Activated CD4-positive, alpha-beta memory T cell treated with anti-CD3 and anti-CD28 coated beads for 36 hours (primary cell): ENCODE results near the gene SLC12A2. TPM values are rescaled to one million over a fixed set of nuclear protein-coding genes. Genes with fewer than 3 reads are reported as not detected.

ENCODE experiments used
- CTCF ChIA-PET: fragments of 350-600 bp; sonication (Branson Sonifier 250); formaldehyde crosslinking; loops from one replicate; lab custom pipeline; 2021; ENCODE audit warnings: antibody characterized with exemption, inconsistent platforms; lab: Charles Lee
- POLR2A ChIA-PET: fragments of 350-600 bp; sonication (Branson Sonifier 250); formaldehyde crosslinking; loops from one replicate; lab custom pipeline; 2021; ENCODE audit warnings: antibody characterized with exemption; lab: Charles Lee
- DNase-seq: peaks from one replicate; pipeline ENCODE4 v3.0.0-alpha.2; 2020
- H3K27ac Mint-ChIP-seq: one replicate; pipeline ENCODE4 v1.8.0; 2021; ENCODE audit warnings: mixed read lengths
- H3K27me3 Mint-ChIP-seq: one replicate; pipeline ENCODE4 v1.8.0; 2021; ENCODE audit warnings: mixed read lengths
- H3K36me3 Mint-ChIP-seq: one replicate; pipeline ENCODE4 v1.8.0; 2021; ENCODE audit warnings: mixed read lengths
- H3K4me1 Mint-ChIP-seq: one replicate; pipeline ENCODE4 v1.8.0; 2021; ENCODE audit warnings: low read depth, mixed read lengths
- H3K4me3 Mint-ChIP-seq: one replicate; pipeline ENCODE4 v1.8.0; 2021; ENCODE audit warnings: mild to moderate bottlenecking, mixed read lengths
- H3K9me3 Mint-ChIP-seq: one replicate; pipeline ENCODE4 v1.8.0; 2021; ENCODE audit warnings: mixed read lengths
- intact Hi-C: fragments of 100-400 bp; cut with micrococcal nuclease; formaldehyde crosslinking; loops from one replicate; pipeline ENCODE4 v1.15.1; 2023
- total RNA-seq, 2 experiments: library from RNA; stranded (reverse); gene quantifications; one replicate each; pipeline ENCODE4 v1.2.3, GENCODE V29; 2021

SLC12A2 gene
- total RNA-seq, 2 experiments from 2014 or later: 9.7 to 9.9 TPM

- Mint-ChIP-seq H3K9me3 (no peaks in the 10 kb centered on the region), H3K4me1 (peaks cover 46% of the 10 kb centered on the region), H3K36me3 (peaks cover 3% of the 10 kb centered on the region), H3K27me3 (no peaks in the 10 kb centered on the region), H3K27ac (peak overlapping the region; percentile 93), H3K4me3 (peak overlapping the region; percentile 87)
- intact Hi-C loops: loop anchor here (5.0 kb wide), 4 partner anchors 174 to 519 kb away; no protein-coding TSS in a partner anchor
- ChIA-PET POLR2A (interaction anchor here (1.6 kb wide), 1 partner anchor 1014 kb away, joined by 3 read pairs; the partner anchor contains the start of gene ISOC1), CTCF (no interaction called here)
- DNase-seq: no peak
These were observed 2.3 kb upstream of the SLC12A2 start for GRCh38 chr5:128081111-128081851.

- CTCF ChIA-PET: interaction anchor here (0.9 kb wide), 1 partner anchor 518 kb away, joined by 3 read pairs; no protein-coding TSS in a partner anchor
- H3K27ac Mint-ChIP-seq: peak overlapping the region; percentile 93
These were observed 974 bp upstream of the SLC12A2 start for GRCh38 chr5:128082551-128083032.

GRCh38 chr5:128083811-128084227 lies 253 bp downstream of the SLC12A2 start:
- no peaks in the 10 kb centered on the region for H3K27me3 Mint-ChIP-seq
- H3K9me3 Mint-ChIP-seq: no peaks in the 10 kb centered on the region
- ChIA-PET CTCF (no interaction called here), POLR2A (no interaction called here)
- peak overlapping the region; percentile 28 for H3K4me3 Mint-ChIP-seq
- peaks cover 52% of the 10 kb centered on the region for H3K4me1 Mint-ChIP-seq
- intact Hi-C loops: loop anchor here (1.0 to 5.0 kb wide), 10 partner anchors 117 to 1305 kb away; partner anchors contain the start of genes ISOC1, MARCHF3 and PRRC1
- H3K36me3 Mint-ChIP-seq: peaks cover 3% of the 10 kb centered on the region
- DNase-seq: no peak
- H3K27ac Mint-ChIP-seq: no peak overlapping the region

More at GRCh38 chr5:128082551-128083032, 974 bp upstream of the SLC12A2 start:
- Mint-ChIP-seq H3K4me3 (peak overlapping the region; percentile 87), H3K36me3 (peaks cover 3% of the 10 kb centered on the region), H3K27me3 (no peaks in the 10 kb centered on the region), H3K9me3 (no peaks in the 10 kb centered on the region), H3K4me1 (peaks cover 52% of the 10 kb centered on the region)
- POLR2A ChIA-PET: interaction anchor here (1.1 to 1.6 kb wide), 5 partner anchors 17 to 1012 kb away, joined by 3 to 4 read pairs (median 3); partner anchors contain the start of gene ISOC1
- DNase-seq: no peak
- intact Hi-C loops: loop anchor here (1.0 to 5.0 kb wide), 9 partner anchors 118 to 1052 kb away; partner anchors contain the start of genes ISOC1, MARCHF3 and PRRC1

- ChIA-PET POLR2A (interaction anchor here (0.6 to 1.0 kb wide), 2 partner anchors 18 to 110 kb away, joined by 3 read pairs; no protein-coding TSS in a partner anchor), CTCF (interaction anchor here (0.7 kb wide), 1 partner anchor 31 kb away, joined by 4 read pairs; no protein-coding TSS in a partner anchor)
- DNase-seq: peak; percentile 62
- Mint-ChIP-seq H3K4me3 (peak overlapping the region; percentile 89), H3K4me1 (peaks cover 47% of the 10 kb centered on the region), H3K27ac (peak overlapping the region; percentile 60), H3K36me3 (peaks cover 3% of the 10 kb centered on the region), H3K27me3 (no peaks in the 10 kb centered on the region), H3K9me3 (no peaks in the 10 kb centered on the region)
- intact Hi-C loops: loop anchor here (2.0 to 5.0 kb wide), 5 partner anchors 177 to 1306 kb away; no protein-coding TSS in a partner anchor
These were observed 932 bp downstream of the SLC12A2 start for GRCh38 chr5:128084228-128085167.

GRCh38 chr5:128085413-128085812 lies 1.8 kb downstream of the SLC12A2 start:
- intact Hi-C loops: loop anchor here (2.0 kb wide), 1 partner anchor 1307 kb away; no protein-coding TSS in a partner anchor
- DNase-seq: no peak
- POLR2A ChIA-PET: no interaction called here
- Mint-ChIP-seq H3K27ac (no peak overlapping the region), H3K36me3 (peaks cover 3% of the 10 kb centered on the region), H3K27me3 (no peaks in the 10 kb centered on the region), H3K4me1 (peaks cover 41% of the 10 kb centered on the region), H3K9me3 (no peaks in the 10 kb centered on the region), H3K4me3 (peak overlapping the region; percentile 89)
- CTCF ChIA-PET: interaction anchor here (0.6 kb wide), 1 partner anchor 176 kb away, joined by 4 read pairs; no protein-coding TSS in a partner anchor

GRCh38 chr5:128091579-128091978 lies 8.0 kb downstream of the SLC12A2 start:
- no peak overlapping the region for H3K4me3 Mint-ChIP-seq
- ChIA-PET CTCF (interaction anchor here (1.8 kb wide), 1 partner anchor 10 kb away, joined by 4 read pairs; no protein-coding TSS in a partner anchor), POLR2A (no interaction called here)
- peaks cover 11% of the 10 kb centered on the region for H3K9me3 Mint-ChIP-seq
- DNase-seq: no peak
- no peaks in the 10 kb centered on the region for H3K27me3 Mint-ChIP-seq
- H3K4me1 Mint-ChIP-seq: peaks cover 27% of the 10 kb centered on the region
- H3K27ac Mint-ChIP-seq: no peak overlapping the region
- peaks cover 9% of the 10 kb centered on the region for H3K36me3 Mint-ChIP-seq
- intact Hi-C loops: no loop called here

GRCh38 chr5:128092144-128092543 lies 8.6 kb downstream of the SLC12A2 start:
- ChIA-PET CTCF (interaction anchor here (1.8 kb wide), 1 partner anchor 9 kb away, joined by 4 read pairs; no protein-coding TSS in a partner anchor), POLR2A (no interaction called here)
- Mint-ChIP-seq H3K4me1 (peaks cover 24% of the 10 kb centered on the region), H3K27ac (no peak overlapping the region), H3K36me3 (peaks cover 11% of the 10 kb centered on the region), H3K27me3 (no peaks in the 10 kb centered on the region), H3K4me3 (no peak overlapping the region), H3K9me3 (peaks cover 15% of the 10 kb centered on the region)
- no peak for DNase-seq
- intact Hi-C loops: no loop called here

- intact Hi-C loops: no loop called here
These were observed 9.8 kb downstream of the SLC12A2 start for GRCh38 chr5:128093368-128093767.

GRCh38 chr5:128097224-128097623 lies 13.7 kb downstream of the SLC12A2 start:
- ChIA-PET CTCF (no interaction called here), POLR2A (no interaction called here)
- Mint-ChIP-seq H3K9me3 (peaks cover 33% of the 10 kb centered on the region), H3K27me3 (no peaks in the 10 kb centered on the region), H3K4me3 (no peak overlapping the region), H3K4me1 (peaks cover 10% of the 10 kb centered on the region), H3K36me3 (peaks cover 29% of the 10 kb centered on the region), H3K27ac (no peak overlapping the region)
- intact Hi-C loops: no loop called here
- DNase-seq: no peak

More at GRCh38 chr5:128093368-128093767, 9.8 kb downstream of the SLC12A2 start:
- CTCF ChIA-PET: no interaction called here
- H3K36me3 Mint-ChIP-seq: peaks cover 20% of the 10 kb centered on the region
- no peaks in the 10 kb centered on the region for H3K27me3 Mint-ChIP-seq
- H3K27ac Mint-ChIP-seq: no peak overlapping the region
- POLR2A ChIA-PET: no interaction called here
- H3K9me3 Mint-ChIP-seq: peaks cover 27% of the 10 kb centered on the region
- H3K4me3 Mint-ChIP-seq: no peak overlapping the region
- peaks cover 17% of the 10 kb centered on the region for H3K4me1 Mint-ChIP-seq
- no peak for DNase-seq

- H3K36me3 Mint-ChIP-seq: peaks cover 29% of the 10 kb centered on the region
- intact Hi-C loops: no loop called here
- H3K9me3 Mint-ChIP-seq: peaks cover 33% of the 10 kb centered on the region
- no peak overlapping the region for H3K27ac Mint-ChIP-seq
- POLR2A ChIA-PET: no interaction called here
- H3K4me1 Mint-ChIP-seq: peaks cover 10% of the 10 kb centered on the region
- no peak for DNase-seq
- H3K27me3 Mint-ChIP-seq: no peaks in the 10 kb centered on the region
- CTCF ChIA-PET: interaction anchor here (0.7 kb wide), 1 partner anchor 93 kb away, joined by 3 read pairs; no protein-coding TSS in a partner anchor
- no peak overlapping the region for H3K4me3 Mint-ChIP-seq
These were observed 14.2 kb downstream of the SLC12A2 start for GRCh38 chr5:128097781-128098180.

GRCh38 chr5:128099944-128100343 lies 16.4 kb downstream of the SLC12A2 start:
- peaks cover 27% of the 10 kb centered on the region for H3K36me3 Mint-ChIP-seq
- intact Hi-C loops: no loop called here
- no peaks in the 10 kb centered on the region for H3K4me1 Mint-ChIP-seq
- DNase-seq: no peak
- peaks cover 30% of the 10 kb centered on the region for H3K9me3 Mint-ChIP-seq
- no peak overlapping the region for H3K27ac Mint-ChIP-seq
- CTCF ChIA-PET: no interaction called here
- no peaks in the 10 kb centered on the region for H3K27me3 Mint-ChIP-seq
- POLR2A ChIA-PET: interaction anchor here (1.6 kb wide), 1 partner anchor 17 kb away, joined by 4 read pairs; no protein-coding TSS in a partner anchor
- no peak overlapping the region for H3K4me3 Mint-ChIP-seq
